Measurements from ENCODE around the gene PTPN9.

The PTPN9 gene

GRCh38 chr15:75431682-75432081, 147.4 kb downstream of the PTPN9 start:
- in situ Hi-C loops (cut with HindIII; ENCODE audit: low sequenced_read_pairs), result loop anchor here (5.0 kb wide), 1 partner anchor 49 kb away; no protein-coding TSS in a partner anchor

- in situ Hi-C loops (cut with HindIII; ENCODE audit: low sequenced_read_pairs), result loop anchor here (5.0 kb wide), 1 partner anchor 49 kb away; no protein-coding TSS in a partner anchor
Measured at GRCh38 chr15:75431270-75431669, 147.8 kb downstream of the PTPN9 start.

- in situ Hi-C loops (cut with HindIII; ENCODE audit: low sequenced_read_pairs), result loop anchor here (5.0 kb wide), 1 partner anchor 48 kb away; no protein-coding TSS in a partner anchor
Measured at GRCh38 chr15:75430259-75430658, 148.9 kb downstream of the PTPN9 start.

- in situ Hi-C loops (cut with HindIII; ENCODE audit: low sequenced_read_pairs), result no loop called here
Measured at GRCh38 chr15:75428152-75428551, 151.0 kb downstream of the PTPN9 start.

GRCh38 chr15:75425966-75426500, 153.1 kb downstream of the PTPN9 start:
- in situ Hi-C loops (cut with HindIII; ENCODE audit: low sequenced_read_pairs), result no loop called here

GRCh38 chr15:75422554-75422953, 156.6 kb downstream of the PTPN9 start:
- in situ Hi-C loops (cut with HindIII; ENCODE audit: low sequenced_read_pairs), result no loop called here

- in situ Hi-C loops (cut with HindIII; ENCODE audit: low sequenced_read_pairs), result no loop called here
Measured at GRCh38 chr15:75420698-75421097, 158.4 kb downstream of the PTPN9 start.

- in situ Hi-C loops (cut with HindIII; ENCODE audit: low sequenced_read_pairs), result no loop called here
Measured at GRCh38 chr15:75416584-75416983, 162.5 kb downstream of the PTPN9 start.
